Astrocyte (in vitro differentiated cells and primary cell): ENCODE data around the gene MRPL46. TPM values are rescaled to one million over a fixed set of nuclear protein-coding genes. Genes with fewer than 3 reads are reported as not detected.

Source experiments
- DNase-seq: peaks from one replicate; pipeline ENCODE4 v3.0.0-alpha.2; 2010; ENCODE audit warnings: low read depth
- FAIRE-seq: peaks from 2 replicates; lab custom pipeline; 2011; peaks lifted over from hg19 to GRCh38; lab: Jason Lieb, UNC
- H2AFZ ChIP-seq: 2 replicates; pipeline ENCODE4 v1.6.0; 2012; ENCODE audit warnings: low read depth, low read length, inconsistent platforms
- H3K27ac ChIP-seq: 2 replicates; pipeline ENCODE4 v1.5.1; 2011; ENCODE audit warnings: low read depth, low read length, inconsistent platforms
- H3K27me3 ChIP-seq: 2 replicates; pipeline ENCODE4 v1.6.0; 2011; ENCODE audit warnings: low read length, inconsistent platforms; ENCODE audit not compliant: insufficient read depth
- H3K36me3 ChIP-seq: 2 replicates; pipeline ENCODE4 v1.5.1; 2011; ENCODE audit warnings: low read length, inconsistent platforms; ENCODE audit not compliant: insufficient read depth
- H3K4me1 ChIP-seq: 2 replicates; pipeline ENCODE4 v1.5.1; 2011; ENCODE audit warnings: low read length, inconsistent platforms; ENCODE audit not compliant: insufficient read depth
- H3K4me2 ChIP-seq: 2 replicates; pipeline ENCODE4 v1.6.0; 2012; ENCODE audit warnings: low read length, inconsistent platforms
- H3K4me3 ChIP-seq: 2 replicates; pipeline ENCODE4 v1.5.1; 2011; ENCODE audit warnings: low read depth, mild to moderate bottlenecking, low read length, inconsistent platforms; ENCODE audit not compliant: insufficient read depth
- H3K79me2 ChIP-seq: 2 replicates; pipeline ENCODE4 v1.6.0; 2012; ENCODE audit warnings: mild to moderate bottlenecking, low read length, inconsistent platforms; ENCODE audit not compliant: insufficient read depth
- H3K9ac ChIP-seq: 2 replicates; pipeline ENCODE4 v1.6.0; 2012; ENCODE audit warnings: mild to moderate bottlenecking, low read length, inconsistent platforms
- H3K9me3 ChIP-seq: 2 replicates; pipeline ENCODE4 v1.5.1; 2012; ENCODE audit warnings: low read depth, mild to moderate bottlenecking, low read length, inconsistent platforms; ENCODE audit not compliant: insufficient read depth
- H4K20me1 ChIP-seq: 2 replicates; pipeline ENCODE4 v1.6.0; 2012; ENCODE audit warnings: low read length, inconsistent platforms; ENCODE audit not compliant: insufficient read depth
- H3K27ac Mint-ChIP-seq: one replicate; pipeline ENCODE4 v1.8.0; 2021; ENCODE audit warnings: mild to moderate bottlenecking, mixed read lengths; ENCODE audit not compliant: unreplicated experiment
- H3K27me3 Mint-ChIP-seq: one replicate; pipeline ENCODE4 v1.8.0; 2021; ENCODE audit warnings: low read depth, mixed read lengths; ENCODE audit not compliant: unreplicated experiment
- H3K36me3 Mint-ChIP-seq: one replicate; pipeline ENCODE4 v1.8.0; 2021; ENCODE audit warnings: low read depth, mixed read lengths; ENCODE audit not compliant: unreplicated experiment
- H3K4me1 Mint-ChIP-seq: one replicate; pipeline ENCODE4 v1.8.0; 2021; ENCODE audit warnings: low read depth, mixed read lengths; ENCODE audit not compliant: unreplicated experiment
- H3K4me3 Mint-ChIP-seq: one replicate; pipeline ENCODE4 v1.8.0; 2021; ENCODE audit warnings: mild to moderate bottlenecking, moderate library complexity, mixed read lengths; ENCODE audit not compliant: unreplicated experiment
- H3K9me3 Mint-ChIP-seq: one replicate; pipeline ENCODE4 v1.8.0; 2021; ENCODE audit warnings: mild to moderate bottlenecking, mixed read lengths; ENCODE audit not compliant: unreplicated experiment
- EZH2 ChIP-seq: IDR thresholded peaks from 2 replicates; pipeline ENCODE4 v1.6.1; 2012; ENCODE audit warnings: mild to moderate bottlenecking, low read length, inconsistent platforms; ENCODE audit not compliant: insufficient read depth
- total RNA-seq: library from RNA; stranded (reverse); gene quantifications from 2 replicates; pipeline ENCODE4 v1.2.1, GENCODE V29; 2021
- TF ChIP-seq, protein P1 (sequence below): IDR thresholded peaks from 2 replicates; pipeline ENCODE4 v1.5.1; 2011; ENCODE audit warnings: low read depth, mild to moderate bottlenecking, inconsistent platforms, low read length, moderate library complexity; ENCODE audit not compliant: insufficient read depth

MRPL46 gene
- total RNA-seq, 1 donor from 2014 or later = 24.3 TPM

DNA sequence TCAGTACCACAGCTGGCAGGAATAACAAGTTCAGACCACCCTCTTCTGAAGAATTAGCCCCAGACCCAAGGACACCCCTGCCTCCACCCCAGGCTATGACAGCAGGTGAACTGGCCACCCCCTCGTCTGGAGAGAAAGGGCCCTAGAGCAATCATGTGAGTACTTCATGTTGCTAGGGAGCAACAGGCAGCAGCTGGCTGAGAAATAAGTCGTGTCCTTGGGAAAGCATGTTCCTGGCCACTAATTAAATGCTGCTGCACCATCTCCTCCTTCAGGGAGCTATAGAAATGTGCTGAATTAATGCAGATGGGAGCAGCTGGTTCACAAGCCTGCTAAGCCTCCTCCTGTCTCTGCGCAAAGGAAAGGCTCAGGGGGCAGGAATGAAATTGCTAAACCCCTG is 31.8 kb upstream of the MRPL46 start:
- Histone ChIP-seq H4K20me1 (no peaks in the 10 kb centered on the region), H3K36me3 (peaks cover 2% of the 10 kb centered on the region), H3K79me2 (no peaks in the 10 kb centered on the region), H3K27ac (no peak overlapping the region), H2AFZ (no peak overlapping the region), H3K27me3 (no peaks in the 10 kb centered on the region), H3K9me3 (no peaks in the 10 kb centered on the region), H3K4me3 (no peak overlapping the region), H3K4me2 (no peak overlapping the region), H3K4me1 (no peaks in the 10 kb centered on the region), H3K9ac (no peak overlapping the region)
- TF ChIP-seq, protein P1, sequence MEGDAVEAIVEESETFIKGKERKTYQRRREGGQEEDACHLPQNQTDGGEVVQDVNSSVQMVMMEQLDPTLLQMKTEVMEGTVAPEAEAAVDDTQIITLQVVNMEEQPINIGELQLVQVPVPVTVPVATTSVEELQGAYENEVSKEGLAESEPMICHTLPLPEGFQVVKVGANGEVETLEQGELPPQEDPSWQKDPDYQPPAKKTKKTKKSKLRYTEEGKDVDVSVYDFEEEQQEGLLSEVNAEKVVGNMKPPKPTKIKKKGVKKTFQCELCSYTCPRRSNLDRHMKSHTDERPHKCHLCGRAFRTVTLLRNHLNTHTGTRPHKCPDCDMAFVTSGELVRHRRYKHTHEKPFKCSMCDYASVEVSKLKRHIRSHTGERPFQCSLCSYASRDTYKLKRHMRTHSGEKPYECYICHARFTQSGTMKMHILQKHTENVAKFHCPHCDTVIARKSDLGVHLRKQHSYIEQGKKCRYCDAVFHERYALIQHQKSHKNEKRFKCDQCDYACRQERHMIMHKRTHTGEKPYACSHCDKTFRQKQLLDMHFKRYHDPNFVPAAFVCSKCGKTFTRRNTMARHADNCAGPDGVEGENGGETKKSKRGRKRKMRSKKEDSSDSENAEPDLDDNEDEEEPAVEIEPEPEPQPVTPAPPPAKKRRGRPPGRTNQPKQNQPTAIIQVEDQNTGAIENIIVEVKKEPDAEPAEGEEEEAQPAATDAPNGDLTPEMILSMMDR = no peak
- no peak for TF ChIP-seq EZH2
- H3K36me3 Mint-ChIP-seq = peaks cover 2% of the 10 kb centered on the region
- DNase-seq (no peak), FAIRE-seq (no peak)
- no peak overlapping the region for H3K27ac Mint-ChIP-seq
- no peaks in the 10 kb centered on the region for H3K4me1 Mint-ChIP-seq
- no peaks in the 10 kb centered on the region for H3K9me3 Mint-ChIP-seq
- no peak overlapping the region for H3K4me3 Mint-ChIP-seq
- H3K27me3 Mint-ChIP-seq = no peaks in the 10 kb centered on the region

DNA sequence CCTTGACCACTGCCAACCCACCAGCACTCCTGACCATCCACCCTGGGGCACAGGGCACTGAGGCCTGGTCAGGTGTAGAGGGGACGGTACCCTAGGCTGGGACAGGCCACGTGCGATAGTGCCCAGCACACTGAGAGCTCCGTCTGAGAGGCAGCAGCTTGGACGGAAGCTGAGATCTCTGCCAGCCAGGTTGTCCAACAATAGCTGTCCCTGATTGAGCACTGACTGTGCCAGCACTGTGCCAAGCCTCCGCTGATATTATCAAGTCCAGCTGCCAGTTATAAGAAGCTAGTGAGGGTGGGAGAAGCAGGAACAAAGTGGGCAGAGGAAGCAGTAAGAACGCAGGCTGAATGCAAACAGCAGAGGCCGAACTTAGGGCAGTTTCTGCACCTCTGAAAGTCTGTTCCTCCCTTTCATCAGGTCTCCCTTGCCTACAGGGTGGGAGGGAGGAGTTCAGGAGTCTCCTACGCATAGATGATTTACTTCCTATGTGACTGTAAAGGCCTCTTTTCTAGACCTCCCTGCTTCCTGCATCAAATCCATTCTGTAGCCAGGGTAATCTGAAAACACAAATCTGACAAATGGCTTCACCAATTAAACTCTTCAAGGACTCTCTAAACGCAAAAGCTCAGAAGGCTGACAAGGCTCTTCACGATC is 30.0 kb upstream of the MRPL46 start:
- H3K4me1 Mint-ChIP-seq = no peaks in the 10 kb centered on the region
- no peak for DNase-seq

DNA sequence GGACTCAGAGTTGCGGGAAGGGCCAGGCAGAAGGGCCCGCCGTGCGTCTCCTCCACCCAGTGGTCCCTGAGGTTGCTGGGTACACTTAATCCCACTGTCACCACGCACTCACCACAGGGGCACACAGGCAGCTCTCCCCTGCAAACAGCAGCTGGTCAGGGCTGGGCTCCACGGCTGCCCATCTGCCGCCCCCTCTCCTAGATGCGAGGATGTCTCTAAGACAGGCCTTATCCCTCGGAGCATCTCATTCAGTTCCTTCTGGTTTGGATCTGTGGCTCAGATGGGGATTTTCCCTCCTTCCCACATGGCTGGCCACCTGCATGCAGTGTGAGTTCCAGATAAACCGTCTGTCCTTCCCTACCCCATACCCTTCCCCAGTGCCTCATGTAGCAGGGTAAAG is 26.7 kb upstream of the MRPL46 start:
- FAIRE-seq (no peak), DNase-seq (no peak)
- Histone ChIP-seq H3K27ac (no peak overlapping the region), H3K4me2 (no peak overlapping the region), H3K79me2 (no peaks in the 10 kb centered on the region), H2AFZ (no peak overlapping the region), H3K4me3 (no peak overlapping the region), H3K9ac (no peak overlapping the region), H3K9me3 (no peaks in the 10 kb centered on the region), H3K4me1 (no peaks in the 10 kb centered on the region), H3K36me3 (no peaks in the 10 kb centered on the region), H3K27me3 (no peaks in the 10 kb centered on the region), H4K20me1 (no peaks in the 10 kb centered on the region)
- Mint-ChIP-seq H3K36me3 (peaks cover 2% of the 10 kb centered on the region), H3K27me3 (no peaks in the 10 kb centered on the region), H3K4me3 (no peak overlapping the region), H3K27ac (no peak overlapping the region), H3K9me3 (no peaks in the 10 kb centered on the region), H3K4me1 (no peaks in the 10 kb centered on the region)
- TF ChIP-seq, protein P1 = no peak
- no peak for TF ChIP-seq EZH2

More for the DNA sequence above, 30.0 kb upstream of the MRPL46 start:
- H3K9ac ChIP-seq = no peak overlapping the region
- no peak overlapping the region for H3K27ac Mint-ChIP-seq
- no peak for FAIRE-seq
- no peaks in the 10 kb centered on the region for H3K9me3 ChIP-seq
- no peak overlapping the region for H3K4me3 ChIP-seq
- no peaks in the 10 kb centered on the region for H3K79me2 ChIP-seq
- no peak overlapping the region for H3K27ac ChIP-seq
- TF ChIP-seq, protein P1 = no peak
- no peak for TF ChIP-seq EZH2
- no peaks in the 10 kb centered on the region for H4K20me1 ChIP-seq
- H3K9me3 Mint-ChIP-seq = no peaks in the 10 kb centered on the region
- H3K4me3 Mint-ChIP-seq = no peak overlapping the region
- H3K36me3 ChIP-seq = no peaks in the 10 kb centered on the region
- H3K36me3 Mint-ChIP-seq = peaks cover 2% of the 10 kb centered on the region
- H2AFZ ChIP-seq = no peak overlapping the region
- H3K27me3 ChIP-seq = no peaks in the 10 kb centered on the region
- no peak overlapping the region for H3K4me2 ChIP-seq
- no peaks in the 10 kb centered on the region for H3K4me1 ChIP-seq
- no peaks in the 10 kb centered on the region for H3K27me3 Mint-ChIP-seq
